Astrocyte of the cerebellum (primary cell): ENCODE data around the gene GARIN5B.

ENCODE experiments used
- DNase-seq: peaks from one replicate; pipeline ENCODE4 v3.0.0-alpha.2; 2011; ENCODE audit warnings: low read depth
- H3K4me3 ChIP-seq: 2 replicates; pipeline ENCODE4 v1.5.1; 2011; ENCODE audit warnings: mild to moderate bottlenecking, low read depth, low read length, moderate library complexity
- in situ Hi-C: cut with HindIII; loops from 2 replicates; pipeline ENCODE4 v1.10.0; 2017; ENCODE audit warnings: low sequenced_read_pairs
- TF ChIP-seq, protein P1 (sequence below): IDR thresholded peaks from 2 replicates; pipeline ENCODE4 v1.5.1; 2012; ENCODE audit warnings: low read length, low read depth, moderate library complexity, mild to moderate bottlenecking; ENCODE audit errors: missing control alignments

The GARIN5B gene

DNA sequence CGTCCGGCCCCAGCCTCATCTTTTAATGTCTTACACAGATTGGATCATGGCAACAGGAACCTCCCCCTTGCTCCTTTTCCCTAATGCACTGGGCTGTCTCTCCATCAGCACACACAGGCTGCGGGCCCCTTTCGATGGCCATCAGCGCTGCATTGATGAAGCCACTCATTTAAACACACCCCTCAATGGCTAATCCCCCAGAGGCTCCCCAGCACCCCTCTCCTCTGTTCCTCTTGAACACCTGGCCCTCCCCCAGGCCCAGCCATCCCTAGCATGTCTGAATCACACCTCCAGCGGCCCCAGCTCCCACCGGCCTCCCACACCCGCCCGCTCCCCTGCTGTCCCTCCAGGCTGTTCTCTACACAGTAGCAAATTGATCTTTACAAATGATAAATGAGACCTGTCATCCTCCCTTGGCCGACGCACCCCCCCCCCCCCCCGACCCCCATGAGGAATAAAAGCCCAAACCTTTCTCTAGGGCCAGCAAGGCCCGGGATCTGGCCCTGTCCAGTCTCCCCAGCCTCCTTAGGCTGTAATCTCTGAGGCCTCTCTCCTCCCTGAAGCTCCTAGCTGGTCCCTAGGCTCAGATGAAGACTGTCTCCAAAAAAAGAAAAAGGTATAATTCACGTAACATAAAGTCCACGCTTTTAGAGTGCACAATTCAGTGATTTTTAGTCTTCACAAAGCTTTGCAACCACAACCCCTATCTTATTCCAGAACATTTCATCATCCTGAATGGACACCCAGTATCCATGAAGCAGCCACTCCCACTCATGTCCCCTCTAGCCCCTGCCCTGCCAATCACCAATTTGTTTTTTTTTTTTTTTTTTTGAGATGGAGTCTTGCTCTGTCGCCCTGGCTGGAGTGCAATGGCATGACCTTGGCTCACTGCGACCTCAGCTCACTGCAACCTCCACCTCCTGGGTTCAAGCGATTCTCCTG is 30.0 kb upstream of the GARIN5B start:
- in situ Hi-C loops: loop anchor here (5.0 kb wide), 1 partner anchor 41 kb away; the partner anchor contains the start of gene COX6B2
- TF ChIP-seq, protein P1, sequence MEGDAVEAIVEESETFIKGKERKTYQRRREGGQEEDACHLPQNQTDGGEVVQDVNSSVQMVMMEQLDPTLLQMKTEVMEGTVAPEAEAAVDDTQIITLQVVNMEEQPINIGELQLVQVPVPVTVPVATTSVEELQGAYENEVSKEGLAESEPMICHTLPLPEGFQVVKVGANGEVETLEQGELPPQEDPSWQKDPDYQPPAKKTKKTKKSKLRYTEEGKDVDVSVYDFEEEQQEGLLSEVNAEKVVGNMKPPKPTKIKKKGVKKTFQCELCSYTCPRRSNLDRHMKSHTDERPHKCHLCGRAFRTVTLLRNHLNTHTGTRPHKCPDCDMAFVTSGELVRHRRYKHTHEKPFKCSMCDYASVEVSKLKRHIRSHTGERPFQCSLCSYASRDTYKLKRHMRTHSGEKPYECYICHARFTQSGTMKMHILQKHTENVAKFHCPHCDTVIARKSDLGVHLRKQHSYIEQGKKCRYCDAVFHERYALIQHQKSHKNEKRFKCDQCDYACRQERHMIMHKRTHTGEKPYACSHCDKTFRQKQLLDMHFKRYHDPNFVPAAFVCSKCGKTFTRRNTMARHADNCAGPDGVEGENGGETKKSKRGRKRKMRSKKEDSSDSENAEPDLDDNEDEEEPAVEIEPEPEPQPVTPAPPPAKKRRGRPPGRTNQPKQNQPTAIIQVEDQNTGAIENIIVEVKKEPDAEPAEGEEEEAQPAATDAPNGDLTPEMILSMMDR: no peak
- H3K4me3 ChIP-seq: no peak overlapping the region
- DNase-seq: no peak

DNA sequence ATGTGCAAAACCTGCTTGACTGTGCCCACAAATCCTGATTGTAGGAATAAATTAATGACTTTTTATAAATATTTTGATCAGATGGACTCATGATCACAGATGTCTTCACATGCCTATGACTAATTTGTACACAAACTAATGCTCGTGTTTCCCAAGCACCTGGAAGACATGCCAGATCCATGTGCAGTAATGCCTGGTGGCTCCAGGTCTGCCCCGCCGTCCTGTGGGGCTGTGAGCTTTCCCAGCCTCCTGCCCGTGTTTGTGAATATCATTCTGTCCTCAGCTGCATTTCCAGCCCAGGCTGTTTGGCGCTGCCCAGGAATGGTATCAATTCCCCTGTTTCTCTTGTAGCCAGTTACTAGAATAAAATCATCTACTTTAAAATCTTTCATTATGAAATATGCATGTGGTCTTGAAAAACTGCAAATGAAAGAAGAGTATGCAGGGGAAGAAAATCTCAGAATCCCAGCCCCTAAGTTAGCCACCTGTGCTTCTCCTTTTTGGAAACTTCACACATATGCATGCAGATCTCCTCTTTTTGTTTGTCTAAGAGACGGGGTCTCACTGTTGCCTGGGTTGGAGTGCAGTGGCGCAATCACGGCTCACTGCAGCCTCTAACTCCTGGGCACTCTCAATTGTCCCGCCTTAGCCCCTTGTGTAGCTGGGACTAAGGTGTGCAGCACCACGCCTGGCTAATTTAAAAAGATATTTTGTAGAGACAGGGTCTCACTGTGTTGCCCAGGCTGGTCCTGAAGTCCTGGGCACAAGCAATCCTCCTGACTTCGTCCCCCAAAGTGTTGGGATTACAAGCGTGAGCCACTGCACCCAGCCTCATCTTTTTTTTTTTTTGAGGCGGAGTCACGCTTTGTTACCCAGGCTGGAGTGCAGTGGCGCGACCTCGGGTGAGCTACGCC is 28.9 kb upstream of the GARIN5B start:
- no peak for DNase-seq
- no peak overlapping the region for H3K4me3 ChIP-seq
- in situ Hi-C loops: loop anchor here (5.0 kb wide), 1 partner anchor 40 kb away; the partner anchor contains the start of gene COX6B2
- TF ChIP-seq, protein P1: no peak

DNA sequence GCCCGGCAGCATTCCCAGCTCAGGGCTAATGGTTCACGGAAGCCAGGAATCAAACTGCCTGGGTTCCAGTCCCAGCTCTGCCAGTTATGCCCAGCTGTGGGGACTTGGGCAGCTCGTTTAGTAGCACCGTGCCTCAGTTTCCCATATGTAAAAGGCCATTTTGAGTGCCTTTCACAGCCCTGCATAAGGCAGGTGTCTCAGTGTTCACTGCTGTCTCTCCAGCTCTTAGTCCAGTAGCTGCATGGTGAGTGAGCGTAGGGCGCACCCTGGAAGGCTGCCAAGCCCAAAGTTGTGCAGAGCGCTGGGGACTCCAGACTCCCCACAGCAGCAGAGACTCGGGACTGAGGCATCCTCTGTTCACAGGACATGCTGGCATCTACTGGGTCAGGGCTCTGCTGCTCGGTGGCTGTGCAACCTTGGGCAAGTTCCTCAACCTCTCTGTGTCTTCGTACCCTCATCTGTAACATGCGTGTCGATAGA is 28.2 kb upstream of the GARIN5B start:
- no peak for DNase-seq
- in situ Hi-C loops: loop anchor here (5.0 kb wide), 1 partner anchor 39 kb away; the partner anchor contains the start of gene COX6B2
- H3K4me3 ChIP-seq: no peak overlapping the region
- TF ChIP-seq, protein P1: no peak

DNA sequence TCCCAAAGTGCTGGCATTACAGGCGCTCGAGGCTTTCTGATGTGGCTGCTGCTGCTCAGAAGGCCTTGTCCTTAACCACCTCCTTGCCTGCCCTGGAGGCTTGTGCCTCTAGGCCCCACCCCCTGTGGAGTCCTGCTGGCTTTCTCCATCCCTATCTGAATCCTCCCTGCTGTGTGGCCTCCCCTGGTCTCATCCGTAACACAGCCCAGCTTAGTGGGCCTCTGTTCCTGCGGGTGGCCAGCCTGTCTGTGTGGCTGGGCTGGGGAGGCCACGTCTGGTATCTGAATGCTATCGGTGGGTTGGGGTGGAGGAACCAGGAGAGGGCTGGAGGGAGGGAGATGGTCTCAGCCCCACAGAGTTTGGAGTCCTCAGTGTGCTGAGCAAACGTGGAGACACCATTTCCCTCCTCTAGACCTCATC is 27.4 kb upstream of the GARIN5B start:
- in situ Hi-C loops: loop anchor here (5.0 kb wide), 1 partner anchor 38 kb away; the partner anchor contains the start of gene COX6B2
- no peak overlapping the region for H3K4me3 ChIP-seq
- DNase-seq: no peak
- TF ChIP-seq, protein P1: no peak

DNA sequence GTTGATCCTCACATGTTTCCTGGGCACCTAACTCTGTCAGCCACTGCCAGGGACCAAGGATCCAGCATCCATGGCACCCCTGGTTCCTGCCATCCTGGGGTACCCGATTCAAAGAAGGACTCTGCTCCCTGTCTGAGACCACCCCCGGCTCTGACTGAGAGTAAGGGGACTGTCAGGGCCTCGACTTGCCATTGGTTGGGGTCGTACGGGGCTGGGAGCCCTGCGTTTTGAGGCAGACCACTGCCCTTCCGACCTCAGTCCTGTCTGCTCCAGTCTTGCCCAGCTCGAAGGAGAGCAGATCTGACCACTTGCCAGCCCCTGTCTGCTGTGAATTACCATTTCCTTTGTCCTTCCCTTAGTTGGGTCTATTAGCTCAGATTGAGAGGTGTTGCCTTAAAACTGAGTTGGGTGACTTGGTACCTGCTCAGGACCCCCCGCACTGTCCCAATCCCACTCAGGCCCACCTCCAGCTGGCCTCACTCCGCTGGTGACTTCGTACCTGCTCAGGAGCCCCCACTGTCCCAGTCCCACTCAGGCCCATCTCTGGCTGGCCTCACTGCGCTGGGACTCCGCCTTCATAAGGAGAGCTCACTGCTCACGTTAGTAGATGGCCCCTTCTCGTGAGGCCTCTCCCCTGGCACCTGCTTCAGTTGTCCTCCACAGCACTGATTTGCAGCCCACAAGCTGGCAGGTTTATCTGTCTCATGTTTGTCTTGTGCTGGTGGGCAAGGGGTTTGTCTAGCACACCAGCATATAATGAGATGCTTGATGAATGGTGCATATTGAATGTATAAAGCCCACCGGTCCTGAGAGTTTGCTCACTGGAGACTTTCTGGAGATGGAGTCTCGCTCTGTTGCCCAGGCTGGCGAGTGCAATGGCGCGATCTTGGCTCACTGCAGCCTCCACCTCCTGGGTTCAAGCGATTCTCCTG is 26.6 kb upstream of the GARIN5B start:
- TF ChIP-seq, protein P1: no peak
- in situ Hi-C loops: loop anchor here (5.0 kb wide), 2 partner anchors 37 to 212 kb away; partner anchors contain the start of gene COX6B2
- no peak overlapping the region for H3K4me3 ChIP-seq
- no peak for DNase-seq
